PC-3 (cell line): ENCODE measurements around the gene PQBP1.

Source experiments
- EZH2 ChIP-seq: fragments of 300-600 bp; sonication (generic); IDR thresholded peaks from one replicate; pipeline ENCODE4 v1.6.1; 2017; ENCODE audit warnings: antibody characterized with exemption, mild to moderate bottlenecking, low read length; ENCODE audit not compliant: unreplicated experiment
- EZH2phosphoT487 ChIP-seq: fragments of 300-600 bp; sonication (generic); IDR thresholded peaks from 2 replicates; pipeline ENCODE4 v1.6.1; 2018; ENCODE audit warnings: mild to moderate bottlenecking, antibody characterized with exemption, low read length, borderline replicate concordance
- TF ChIP-seq, protein P1 (sequence below): fragments of 300-600 bp; sonication (generic); conservative IDR thresholded peaks from 2 replicates; pipeline ENCODE4 v1.5.1; 2017; ENCODE audit warnings: antibody characterized with exemption, low read depth, mild to moderate bottlenecking, low read length

DNA sequence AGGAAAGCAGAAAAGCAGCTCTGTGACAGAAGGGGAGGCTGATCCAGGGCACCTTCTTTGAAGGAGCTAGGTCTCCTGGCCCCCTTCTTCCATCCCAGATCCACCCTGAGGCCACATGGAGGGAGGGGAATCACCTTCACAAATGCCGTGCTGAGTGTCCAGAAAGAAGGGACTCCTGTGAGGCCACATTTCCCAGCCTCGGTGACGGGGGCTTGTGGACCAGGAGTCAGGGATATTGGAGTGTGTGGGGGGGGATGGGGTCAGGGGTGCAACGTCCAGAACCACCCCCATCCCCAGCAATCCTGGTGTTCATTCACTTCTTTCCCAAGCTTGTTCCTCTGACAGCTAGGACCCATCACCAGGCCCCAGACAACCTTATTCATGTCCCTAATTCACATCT is 4.8 kb upstream of the PQBP1 start:
- TF ChIP-seq, protein P1, sequence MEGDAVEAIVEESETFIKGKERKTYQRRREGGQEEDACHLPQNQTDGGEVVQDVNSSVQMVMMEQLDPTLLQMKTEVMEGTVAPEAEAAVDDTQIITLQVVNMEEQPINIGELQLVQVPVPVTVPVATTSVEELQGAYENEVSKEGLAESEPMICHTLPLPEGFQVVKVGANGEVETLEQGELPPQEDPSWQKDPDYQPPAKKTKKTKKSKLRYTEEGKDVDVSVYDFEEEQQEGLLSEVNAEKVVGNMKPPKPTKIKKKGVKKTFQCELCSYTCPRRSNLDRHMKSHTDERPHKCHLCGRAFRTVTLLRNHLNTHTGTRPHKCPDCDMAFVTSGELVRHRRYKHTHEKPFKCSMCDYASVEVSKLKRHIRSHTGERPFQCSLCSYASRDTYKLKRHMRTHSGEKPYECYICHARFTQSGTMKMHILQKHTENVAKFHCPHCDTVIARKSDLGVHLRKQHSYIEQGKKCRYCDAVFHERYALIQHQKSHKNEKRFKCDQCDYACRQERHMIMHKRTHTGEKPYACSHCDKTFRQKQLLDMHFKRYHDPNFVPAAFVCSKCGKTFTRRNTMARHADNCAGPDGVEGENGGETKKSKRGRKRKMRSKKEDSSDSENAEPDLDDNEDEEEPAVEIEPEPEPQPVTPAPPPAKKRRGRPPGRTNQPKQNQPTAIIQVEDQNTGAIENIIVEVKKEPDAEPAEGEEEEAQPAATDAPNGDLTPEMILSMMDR = no peak
- TF ChIP-seq EZH2 (no peak), EZH2phosphoT487 (no peak)
